ENCODE results near the gene TSPEAR.
"Not testable (repeated sequence)": the region's sequence is repeated elsewhere in the genome, so short reads cannot be mapped to it uniquely, and the experiment has no call there.

The TSPEAR gene

GRCh38 chr21:44582055-44582454, 129.3 kb downstream of the TSPEAR start:
- DNase-seq: no peak

- DNase-seq: no peak
Observed at GRCh38 chr21:44581158-44581557, 130.2 kb downstream of the TSPEAR start.

- DNase-seq: not testable (repeated sequence)
Observed at GRCh38 chr21:44580231-44580821, 131.0 kb downstream of the TSPEAR start, which contains the start of gene KRTAP10-5. TSS of gene KRTAP10-5 (minus strand) at chr21:44580604. CDS start at chr21:44580578, 26 bp downstream.

- DNase-seq: no peak
Observed at GRCh38 chr21:44579833-44580144, 131.6 kb downstream of the TSPEAR start.

GRCh38 chr21:44579056-44579832, 132.1 kb downstream of the TSPEAR start:
- no peak for DNase-seq

GRCh38 chr21:44578371-44579055, 132.9 kb downstream of the TSPEAR start:
- DNase-seq: no peak

- DNase-seq: no peak
Observed at GRCh38 chr21:44576025-44576420, 135.3 kb downstream of the TSPEAR start.

GRCh38 chr21:44575307-44576024, 135.9 kb downstream of the TSPEAR start:
- no peak for DNase-seq

GRCh38 chr21:44574457-44575306, 136.7 kb downstream of the TSPEAR start:
- no peak for DNase-seq

- not testable (repeated sequence) for DNase-seq
Observed at GRCh38 chr21:44573630-44574456, 137.5 kb downstream of the TSPEAR start, which contains the start of gene KRTAP10-4. TSS of gene KRTAP10-4 (plus strand) at chr21:44573729. CDS start at chr21:44573759, 30 bp downstream.

GRCh38 chr21:44572959-44573583, 138.3 kb downstream of the TSPEAR start:
- DNase-seq: no peak

GRCh38 chr21:44571844-44572782, 139.3 kb downstream of the TSPEAR start:
- no peak for DNase-seq

GRCh38 chr21:44571296-44571695, 140.1 kb downstream of the TSPEAR start:
- no peak for DNase-seq

- DNase-seq: no peak
Observed at GRCh38 chr21:44569861-44570517, 141.4 kb downstream of the TSPEAR start.

- DNase-seq: no peak
Observed at GRCh38 chr21:44568667-44569556, 142.5 kb downstream of the TSPEAR start.

- DNase-seq: no peak
Observed at GRCh38 chr21:44568261-44568660, 143.1 kb downstream of the TSPEAR start.

GRCh38 chr21:44567481-44568171, 143.7 kb downstream of the TSPEAR start:
- no peak for DNase-seq
